ENCODE results near the gene ZC3H14. TPM values are rescaled to one million over a fixed set of nuclear protein-coding genes. Genes with fewer than 3 reads are reported as not detected.

Gene ZC3H14
- total and polyA plus RNA-seq, 9 of the 15 experiments (the other 6 are each of a cell fraction or from before 2014, with no cell fraction given), result 21.1 to 109 (median 45.3) TPM

DNA sequence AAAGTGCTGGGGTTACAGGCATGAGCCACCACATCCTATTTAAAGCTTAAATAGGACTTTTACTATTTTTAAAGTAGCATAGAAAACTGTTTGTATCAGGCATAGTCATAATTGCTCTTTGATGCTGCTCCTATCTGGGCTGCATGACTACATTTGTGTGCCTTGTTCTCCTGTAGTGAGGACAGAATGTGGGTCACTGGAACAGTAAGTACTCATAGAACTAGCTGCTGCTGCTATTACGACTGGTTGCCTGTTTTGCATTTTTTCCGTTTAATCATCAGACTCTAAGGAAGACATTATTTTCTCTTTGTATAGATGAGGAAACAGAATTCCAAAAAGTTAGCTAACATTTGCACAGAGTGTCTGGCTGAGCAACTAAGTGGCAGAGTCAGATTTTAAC is 42.8 kb downstream of the ZC3H14 start:
- H3K9ac ChIP-seq (ENCODE audit: insufficient read depth in 1 of 2, low read depth in 2 of 2, low read length in 2 of 2), result no peak overlapping the region
- H3K4me3 ChIP-seq, result no peak overlapping the region
- FAIRE-seq (no peak), DNase-seq (ENCODE audit: extremely low read depth in 1 of 4, low spot score in 3 of 4) (no peak), ATAC-seq (no peak)
- H3K27me3 ChIP-seq (ENCODE audit: control insufficient read depth in 2 of 2, insufficient read depth in 2 of 2, low read length in 2 of 2), result no peaks in the 10 kb centered on the region
- H3K9me3 ChIP-seq (replicated peaks; ENCODE audit: control insufficient read depth, insufficient read depth, low read depth, low read length), result no peaks in the 10 kb centered on the region
- ChIA-PET CTCF (ENCODE audit: low intra/inter-chr PET ratio) (no interaction called here), POLR2A (interaction anchor here (0.9 kb wide), 1 partner anchor 8 kb away, joined by 3 read pairs; no protein-coding TSS in a partner anchor)
- H3K36me3 ChIP-seq (ENCODE audit: control insufficient read depth, insufficient read depth, low read length), result peaks cover 87% of the 10 kb centered on the region
- in situ Hi-C loops (cut with MboI) (no loop called here), intact Hi-C loops (cut with micrococcal nuclease) (no loop called here)
- no TSS peak for BruUV-seq (replicated peaks)
- WGBS (ENCODE audit: insufficient coverage, low coverage, missing lambda C conversion rate), result 89% methylated on average over 2 of the region's 2 CpGs
- no peak for TF ChIP-seq RFX7 (CRISPR knock-in tag; IDR thresholded peaks at IDR 0.05)
- no peak for TF ChIP-seq CAMTA2 (CRISPR knock-in tag; conservative IDR thresholded peaks at IDR 0.05)
- no peak for TF ChIP-seq ARID3A (IDR thresholded peaks at IDR 0.05; ENCODE audit: borderline replicate concordance, low read depth, low read length)
- TF ChIP-seq, protein P1, sequence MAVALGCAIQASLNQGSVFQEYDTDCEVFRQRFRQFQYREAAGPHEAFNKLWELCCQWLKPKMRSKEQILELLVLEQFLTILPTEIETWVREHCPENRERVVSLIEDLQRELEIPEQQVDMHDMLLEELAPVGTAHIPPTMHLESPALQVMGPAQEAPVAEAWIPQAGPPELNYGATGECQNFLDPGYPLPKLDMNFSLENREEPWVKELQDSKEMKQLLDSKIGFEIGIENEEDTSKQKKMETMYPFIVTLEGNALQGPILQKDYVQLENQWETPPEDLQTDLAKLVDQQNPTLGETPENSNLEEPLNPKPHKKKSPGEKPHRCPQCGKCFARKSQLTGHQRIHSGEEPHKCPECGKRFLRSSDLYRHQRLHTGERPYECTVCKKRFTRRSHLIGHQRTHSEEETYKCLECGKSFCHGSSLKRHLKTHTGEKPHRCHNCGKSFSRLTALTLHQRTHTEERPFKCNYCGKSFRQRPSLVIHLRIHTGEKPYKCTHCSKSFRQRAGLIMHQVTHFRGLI (CRISPR knock-in tag; IDR thresholded peaks at IDR 0.05), result no peak
- no peak for TF ChIP-seq KAT2B (IDR thresholded peaks at IDR 0.05; ENCODE audit: low read depth, low read length)
- TF ChIP-seq SRSF1 (IDR thresholded peaks at IDR 0.05; ENCODE audit: low read depth, low read length), result no peak
- no peak for TF ChIP-seq TOE1 (IDR thresholded peaks at IDR 0.05; ENCODE audit: borderline replicate concordance)
- TF ChIP-seq TOE1 (CRISPR knock-in tag; IDR thresholded peaks at IDR 0.05; ENCODE audit: borderline replicate concordance, low read depth), result no peak
- no peak for TF ChIP-seq MTA1 (IDR thresholded peaks at IDR 0.05; ENCODE audit: borderline replicate concordance)
- TF ChIP-seq ZNF124 (CRISPR knock-in tag; IDR thresholded peaks at IDR 0.05), result no peak
- TF ChIP-seq, protein P2, sequence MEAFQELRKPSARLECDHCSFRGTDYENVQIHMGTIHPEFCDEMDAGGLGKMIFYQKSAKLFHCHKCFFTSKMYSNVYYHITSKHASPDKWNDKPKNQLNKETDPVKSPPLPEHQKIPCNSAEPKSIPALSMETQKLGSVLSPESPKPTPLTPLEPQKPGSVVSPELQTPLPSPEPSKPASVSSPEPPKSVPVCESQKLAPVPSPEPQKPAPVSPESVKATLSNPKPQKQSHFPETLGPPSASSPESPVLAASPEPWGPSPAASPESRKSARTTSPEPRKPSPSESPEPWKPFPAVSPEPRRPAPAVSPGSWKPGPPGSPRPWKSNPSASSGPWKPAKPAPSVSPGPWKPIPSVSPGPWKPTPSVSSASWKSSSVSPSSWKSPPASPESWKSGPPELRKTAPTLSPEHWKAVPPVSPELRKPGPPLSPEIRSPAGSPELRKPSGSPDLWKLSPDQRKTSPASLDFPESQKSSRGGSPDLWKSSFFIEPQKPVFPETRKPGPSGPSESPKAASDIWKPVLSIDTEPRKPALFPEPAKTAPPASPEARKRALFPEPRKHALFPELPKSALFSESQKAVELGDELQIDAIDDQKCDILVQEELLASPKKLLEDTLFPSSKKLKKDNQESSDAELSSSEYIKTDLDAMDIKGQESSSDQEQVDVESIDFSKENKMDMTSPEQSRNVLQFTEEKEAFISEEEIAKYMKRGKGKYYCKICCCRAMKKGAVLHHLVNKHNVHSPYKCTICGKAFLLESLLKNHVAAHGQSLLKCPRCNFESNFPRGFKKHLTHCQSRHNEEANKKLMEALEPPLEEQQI (IDR thresholded peaks at IDR 0.05), result no peak
- no peak for TF ChIP-seq SNRNP70 (optimal IDR thresholded peaks at IDR 0.05; ENCODE audit: low read depth, low read length)
- TF ChIP-seq ZNF583 (CRISPR knock-in tag; IDR thresholded peaks at IDR 0.05), result no peak
- TF ChIP-seq ZNF24 (IDR thresholded peaks at IDR 0.05), result no peak
- no peak overlapping the region for H3K4me2 ChIP-seq (ENCODE audit: insufficient read depth, low read length)
- no peak overlapping the region for H3K27ac ChIP-seq (ENCODE audit: extremely low read depth, low read depth, low read length)
- H2AFZ ChIP-seq (ENCODE audit: low read depth, low read length), result no peak overlapping the region
- no peaks in the 10 kb centered on the region for H3K9me1 ChIP-seq (ENCODE audit: control insufficient read depth, insufficient read depth, low read length)
- H3K4me1 ChIP-seq (replicated peaks in 1 of 2; ENCODE audit: control insufficient read depth in 2 of 2, insufficient read depth in 2 of 2, low read length in 2 of 2), result no peaks in the 10 kb centered on the region
- H3K79me2 ChIP-seq (ENCODE audit: control insufficient read depth, insufficient read depth, low read length), result no peaks in the 10 kb centered on the region
- no peaks in the 10 kb centered on the region for H4K20me1 ChIP-seq (replicated peaks; ENCODE audit: control insufficient read depth, insufficient read depth, low read length)

Data from K562 (cell line).